Vagina (tissue), 2 donors: ENCODE data around the gene PDE4D.

Experiments
- POLR2A ChIP-seq, 2 donors: fragments of 450-650 bp; IDR thresholded peaks; one replicate each; pipeline ENCODE4 v1.6.1; 2017; ENCODE audit warnings: antibody characterized with exemption in 2 of 2, mild to moderate bottlenecking in 2 of 2, moderate library complexity in 2 of 2
- TF ChIP-seq, protein P1 (sequence below), 3 experiments: fragments of 450-650 bp in 2 of 3; fragments of 200-600 bp in 1 of 3; sonication (generic) in 1 of 3; IDR thresholded peaks; one replicate each; pipeline ENCODE4 v1.5.1; 2017 to 2019; ENCODE audit warnings: antibody characterized with exemption in 3 of 3, mild to moderate bottlenecking in 2 of 3, moderate library complexity in 2 of 3

DNA sequence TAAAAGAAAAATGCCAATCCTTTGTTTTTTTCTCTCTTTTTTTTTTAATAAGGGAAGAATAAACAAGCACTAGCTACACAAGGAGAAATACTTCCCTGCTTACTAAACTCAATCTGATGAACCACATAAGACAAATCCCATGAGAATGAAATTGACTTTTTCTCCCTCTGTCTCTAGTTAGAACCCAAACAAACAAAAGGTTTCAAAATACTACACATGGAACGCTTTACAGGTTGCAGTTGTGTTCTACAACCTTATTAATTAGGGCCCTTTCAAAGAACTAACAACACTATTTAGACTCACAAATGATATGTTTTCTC lies 124.5 kb downstream of the PDE4D start:
- TF ChIP-seq, protein P1, sequence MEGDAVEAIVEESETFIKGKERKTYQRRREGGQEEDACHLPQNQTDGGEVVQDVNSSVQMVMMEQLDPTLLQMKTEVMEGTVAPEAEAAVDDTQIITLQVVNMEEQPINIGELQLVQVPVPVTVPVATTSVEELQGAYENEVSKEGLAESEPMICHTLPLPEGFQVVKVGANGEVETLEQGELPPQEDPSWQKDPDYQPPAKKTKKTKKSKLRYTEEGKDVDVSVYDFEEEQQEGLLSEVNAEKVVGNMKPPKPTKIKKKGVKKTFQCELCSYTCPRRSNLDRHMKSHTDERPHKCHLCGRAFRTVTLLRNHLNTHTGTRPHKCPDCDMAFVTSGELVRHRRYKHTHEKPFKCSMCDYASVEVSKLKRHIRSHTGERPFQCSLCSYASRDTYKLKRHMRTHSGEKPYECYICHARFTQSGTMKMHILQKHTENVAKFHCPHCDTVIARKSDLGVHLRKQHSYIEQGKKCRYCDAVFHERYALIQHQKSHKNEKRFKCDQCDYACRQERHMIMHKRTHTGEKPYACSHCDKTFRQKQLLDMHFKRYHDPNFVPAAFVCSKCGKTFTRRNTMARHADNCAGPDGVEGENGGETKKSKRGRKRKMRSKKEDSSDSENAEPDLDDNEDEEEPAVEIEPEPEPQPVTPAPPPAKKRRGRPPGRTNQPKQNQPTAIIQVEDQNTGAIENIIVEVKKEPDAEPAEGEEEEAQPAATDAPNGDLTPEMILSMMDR (IDR thresholded peaks at IDR 0.05), result no peak
- TF ChIP-seq POLR2A (IDR thresholded peaks at IDR 0.05), result no peak
